Hematopoietic multipotent progenitor cell treated with erythropoietin and hydrocortisone succinate and interleukin-3 and kit ligand, for 4 days (in vitro differentiated cells): ENCODE measurements around the gene RINL.

Experiments used
- DNase-seq: peaks from one replicate; pipeline ENCODE4 v3.0.0-alpha.2; 2015

The RINL gene

DNA sequence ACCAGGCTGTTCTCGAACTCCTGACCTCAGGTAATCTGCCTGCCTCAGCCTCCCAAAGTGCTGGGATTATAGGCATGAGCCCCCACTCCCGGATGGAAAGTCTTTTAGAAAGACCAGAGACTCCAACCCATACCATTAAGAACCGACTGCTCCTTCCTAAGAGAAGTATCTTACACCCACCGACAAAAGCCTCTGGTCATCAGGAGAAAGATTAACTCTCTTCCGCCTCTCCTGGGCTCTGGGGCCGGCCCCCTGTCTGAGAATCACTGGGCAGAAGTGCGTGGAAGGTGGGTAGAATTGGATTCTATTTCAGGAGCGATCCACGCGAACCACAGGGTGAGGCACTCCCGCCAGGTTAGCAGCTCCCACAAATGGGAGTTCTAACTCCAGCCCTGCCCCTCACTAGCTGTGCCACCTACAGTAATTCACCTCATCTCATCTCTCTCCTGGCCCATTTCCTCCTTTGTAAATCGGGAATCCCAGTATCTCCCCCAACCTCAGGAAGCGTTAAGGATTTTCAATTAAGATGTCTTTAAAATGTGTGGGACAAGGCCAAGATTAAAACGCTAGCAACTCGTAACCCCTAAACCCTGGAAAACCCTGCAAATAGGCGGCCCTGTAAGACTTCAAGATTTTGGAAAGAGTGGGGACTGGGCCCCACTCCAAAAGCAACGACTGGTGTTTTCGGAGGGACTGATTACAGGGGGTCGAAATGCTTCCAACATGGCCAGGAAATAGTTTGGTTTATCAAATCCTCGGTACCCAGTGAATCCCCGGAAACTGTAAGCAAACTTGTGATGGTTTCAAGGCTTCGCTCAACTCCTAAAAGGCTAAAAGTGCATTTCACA is 29.6 kb downstream of the RINL start:
- DNase-seq = no peak

GRCh38 chr19:38846097-38846496 is 32.0 kb downstream of the RINL start:
- no peak for DNase-seq

- DNase-seq = no peak
These were observed 32.6 kb downstream of the RINL start for GRCh38 chr19:38845374-38846024.

- DNase-seq = no peak
These were observed 33.9 kb downstream of the RINL start for GRCh38 chr19:38844093-38844686.

GRCh38 chr19:38843175-38843758 is 34.8 kb downstream of the RINL start:
- DNase-seq = peak; percentile 2

DNA sequence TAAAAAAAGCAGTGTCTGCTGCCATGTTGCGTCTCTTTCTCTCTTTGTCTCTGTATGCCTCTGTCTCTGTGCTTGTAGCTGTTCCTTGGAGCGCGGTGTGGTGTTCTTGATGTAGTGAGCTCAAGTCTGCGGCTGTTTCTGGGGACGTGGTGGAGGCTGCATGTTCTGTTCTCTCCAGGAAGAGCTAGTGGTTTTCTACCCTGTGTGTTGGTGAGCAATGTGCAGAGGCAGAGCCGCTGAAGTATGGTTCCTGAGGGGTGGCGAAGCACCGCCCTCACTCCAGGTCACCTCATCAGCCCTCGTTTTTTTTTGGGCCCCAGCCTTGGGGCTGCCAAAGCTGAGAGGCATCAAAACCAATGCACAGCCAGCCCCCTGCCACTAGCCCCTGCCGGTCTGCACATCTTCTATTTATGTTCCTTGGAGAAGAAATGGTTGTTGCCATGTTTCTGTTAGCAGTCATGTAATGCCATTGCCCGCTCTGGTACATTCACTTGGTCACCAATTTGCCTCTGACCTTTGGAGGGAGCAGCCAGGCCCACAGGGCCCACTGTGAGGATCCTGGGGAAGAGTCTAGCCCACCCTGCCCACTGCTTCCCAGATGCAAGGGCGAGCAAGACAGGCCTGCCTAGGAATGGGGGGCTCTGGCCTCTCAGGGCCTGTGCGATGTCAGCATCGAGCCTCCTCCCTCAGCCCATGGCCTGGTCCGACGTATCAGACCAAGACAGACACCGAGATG is 35.5 kb downstream of the RINL start:
- DNase-seq = no peak

GRCh38 chr19:38841787-38842438 is 36.2 kb downstream of the RINL start:
- DNase-seq = no peak

DNA sequence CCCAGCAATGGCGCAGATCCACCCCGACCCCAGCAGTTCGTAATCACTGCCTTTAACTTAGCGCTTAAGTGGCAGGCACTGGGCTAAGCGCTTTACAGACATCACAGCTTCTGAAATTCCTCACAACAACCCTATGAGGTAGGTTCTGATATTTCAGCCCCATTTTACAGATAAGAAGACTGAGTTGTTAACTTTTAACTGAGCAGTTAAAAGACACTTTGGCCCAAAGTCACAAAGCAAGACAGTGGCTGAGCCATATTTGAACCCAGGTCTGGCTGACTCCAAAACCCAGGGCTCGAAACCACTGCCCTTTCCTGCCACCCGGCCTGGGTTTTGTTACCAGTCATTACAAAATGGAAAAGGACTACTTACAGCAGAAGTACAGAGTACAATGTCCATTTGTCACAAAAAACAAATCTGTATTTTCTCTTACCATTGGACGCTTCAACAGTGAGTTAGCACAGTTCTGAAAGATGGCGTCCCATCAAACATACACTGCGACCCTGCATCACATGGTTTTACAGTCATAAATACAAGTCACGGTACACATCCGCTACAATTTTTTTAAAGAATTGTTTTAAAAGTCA is 36.8 kb downstream of the RINL start:
- no peak for DNase-seq

DNA sequence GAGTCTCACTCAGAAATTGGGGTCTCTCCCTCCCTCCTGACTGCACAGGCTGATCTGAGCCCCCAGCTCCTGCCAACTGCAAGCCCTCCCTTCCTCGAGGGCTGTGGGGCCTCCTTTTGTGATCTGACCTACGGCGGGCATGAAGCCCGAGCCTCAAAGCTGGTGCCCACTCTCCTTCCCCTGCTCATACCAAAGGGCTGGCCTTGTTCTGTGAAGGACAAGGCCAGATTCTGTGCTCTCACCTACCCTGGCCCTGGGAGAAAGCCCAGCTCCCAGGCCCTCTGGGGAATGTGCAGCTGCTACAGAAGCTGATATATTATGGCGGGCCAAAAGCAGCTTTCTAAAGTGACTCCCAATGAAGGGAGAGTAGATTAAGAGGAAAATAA is 37.5 kb downstream of the RINL start:
- no peak for DNase-seq

DNA sequence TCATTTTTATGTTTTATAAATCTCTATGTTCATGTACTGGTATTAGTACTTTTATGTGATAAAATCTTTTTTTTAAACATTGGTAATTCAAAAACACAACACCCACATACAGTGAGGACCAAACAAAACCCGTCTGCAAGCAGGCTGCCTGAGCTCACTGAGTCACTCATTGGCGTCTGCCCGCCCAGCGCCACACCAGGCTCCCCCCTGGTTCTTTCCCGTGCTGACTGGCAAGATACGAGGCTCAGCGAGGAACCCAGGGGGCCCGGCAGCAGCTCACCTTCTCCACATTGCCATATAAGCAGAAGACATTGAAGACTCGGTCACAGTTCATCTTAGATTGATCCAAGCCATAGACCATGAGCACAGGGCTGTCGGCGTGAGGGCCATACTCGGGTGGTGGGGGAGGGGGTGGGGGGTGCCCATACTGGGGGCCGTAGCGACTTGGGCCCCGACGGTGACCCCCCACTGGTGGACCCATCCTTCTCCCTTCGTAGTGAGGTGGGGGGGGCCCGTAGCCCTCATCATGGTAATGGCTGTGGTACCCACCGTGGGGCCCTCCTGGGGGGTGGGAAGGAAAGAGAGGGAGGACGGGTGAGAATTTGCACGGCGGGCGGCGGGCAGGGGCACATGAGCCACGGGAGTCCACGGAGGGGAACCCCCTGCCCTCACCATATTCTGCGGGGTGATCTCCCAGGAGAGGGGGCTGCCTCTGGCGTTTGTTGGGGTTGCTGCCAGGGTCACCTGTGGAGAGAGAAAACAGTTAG is 38.1 kb downstream of the RINL start:
- no peak for DNase-seq

DNA sequence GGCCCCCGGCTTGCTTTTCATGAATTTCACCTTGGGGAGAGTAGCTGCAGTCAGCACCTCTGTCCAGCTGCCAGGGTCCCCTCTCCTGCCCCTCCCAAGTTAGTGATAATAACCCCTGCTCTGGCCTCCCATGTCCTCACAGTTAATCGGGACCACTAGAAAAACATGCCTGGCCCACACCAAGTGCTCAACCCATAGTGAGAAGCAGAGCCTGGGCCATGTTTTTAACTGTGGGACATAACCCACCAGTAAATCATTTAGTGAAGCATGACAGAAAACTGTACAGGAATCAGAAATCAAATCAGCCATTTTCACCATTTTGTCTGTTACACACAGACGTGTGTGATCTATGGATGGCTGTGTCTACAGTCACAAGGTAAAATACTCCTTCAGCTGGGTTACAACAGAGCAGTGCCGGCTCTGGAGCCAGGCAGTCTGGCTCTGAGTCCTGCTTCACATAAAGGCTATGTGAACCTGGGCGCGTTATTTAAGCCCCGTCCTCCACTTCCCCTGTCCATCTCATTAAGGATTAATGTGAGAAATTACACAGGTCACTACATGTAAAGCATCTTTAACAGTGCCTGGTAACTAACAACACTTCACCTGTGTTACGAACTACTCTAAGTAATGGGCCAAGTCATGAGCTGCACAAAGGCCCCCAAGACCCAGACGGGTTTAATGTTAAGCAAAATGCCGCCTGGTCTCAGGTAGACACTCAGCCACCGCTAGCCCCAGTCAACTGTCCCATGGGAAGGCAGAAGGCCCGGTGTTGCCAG is 38.9 kb downstream of the RINL start:
- DNase-seq = no peak

DNA sequence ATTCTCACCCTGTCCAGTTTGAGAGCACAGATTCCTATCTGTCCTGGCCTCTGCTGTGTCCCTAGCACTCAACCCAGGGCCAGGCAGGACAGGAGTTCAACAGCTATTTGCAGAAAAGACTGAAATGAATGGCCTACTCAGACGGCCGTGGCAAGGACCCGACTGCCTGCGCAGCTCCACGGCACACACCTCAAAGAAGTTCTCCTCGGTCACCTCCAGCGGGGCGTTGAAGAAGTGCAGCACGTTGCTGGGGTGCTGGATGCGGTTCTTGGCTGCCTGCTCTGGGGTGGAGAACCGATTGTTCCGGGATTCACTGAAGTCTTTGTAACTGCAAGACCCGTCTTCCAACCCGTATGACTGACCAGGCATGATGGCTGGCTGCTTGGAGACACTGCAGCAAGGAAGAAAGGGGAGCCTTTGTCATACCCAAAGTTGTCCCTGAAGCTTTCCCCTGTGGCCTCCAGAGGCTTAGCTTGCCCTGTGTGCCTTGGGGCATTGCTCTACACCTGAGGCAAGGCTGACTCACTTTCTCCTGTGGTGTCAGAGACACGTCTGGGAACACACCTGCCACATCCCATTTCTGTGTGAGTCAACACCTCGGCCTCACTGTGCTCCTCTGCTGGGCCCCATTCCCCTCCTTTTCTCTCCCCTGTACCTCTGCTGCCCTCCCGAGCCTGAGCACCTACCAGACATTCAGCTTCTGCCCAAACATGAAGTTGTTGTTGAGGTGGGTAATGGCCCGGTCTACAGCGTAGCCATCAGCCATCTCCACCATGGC is 39.7 kb downstream of the RINL start:
- no peak for DNase-seq

DNA sequence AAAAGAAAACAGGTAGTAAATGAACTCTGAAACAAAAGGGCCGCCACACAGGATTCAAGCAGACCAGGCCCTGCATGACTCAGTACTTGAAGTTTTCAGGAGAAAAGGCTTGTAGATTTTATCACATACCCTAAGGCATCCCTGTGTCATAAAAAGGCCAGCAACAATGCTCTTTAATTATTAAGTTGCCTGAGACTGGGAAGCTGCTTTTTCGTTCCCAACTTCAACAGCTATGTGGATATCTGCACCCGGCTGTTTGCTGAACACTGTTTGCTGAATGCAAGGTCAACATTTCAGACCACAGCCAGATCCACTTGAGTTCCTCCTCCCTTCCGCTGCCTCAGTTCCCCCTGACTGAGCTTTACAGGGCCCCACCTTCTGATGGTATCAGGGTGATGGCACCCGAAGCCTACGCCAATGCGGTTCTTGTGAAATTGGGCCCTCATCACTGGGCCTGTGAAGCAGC is 40.4 kb downstream of the RINL start:
- DNase-seq = no peak

DNA sequence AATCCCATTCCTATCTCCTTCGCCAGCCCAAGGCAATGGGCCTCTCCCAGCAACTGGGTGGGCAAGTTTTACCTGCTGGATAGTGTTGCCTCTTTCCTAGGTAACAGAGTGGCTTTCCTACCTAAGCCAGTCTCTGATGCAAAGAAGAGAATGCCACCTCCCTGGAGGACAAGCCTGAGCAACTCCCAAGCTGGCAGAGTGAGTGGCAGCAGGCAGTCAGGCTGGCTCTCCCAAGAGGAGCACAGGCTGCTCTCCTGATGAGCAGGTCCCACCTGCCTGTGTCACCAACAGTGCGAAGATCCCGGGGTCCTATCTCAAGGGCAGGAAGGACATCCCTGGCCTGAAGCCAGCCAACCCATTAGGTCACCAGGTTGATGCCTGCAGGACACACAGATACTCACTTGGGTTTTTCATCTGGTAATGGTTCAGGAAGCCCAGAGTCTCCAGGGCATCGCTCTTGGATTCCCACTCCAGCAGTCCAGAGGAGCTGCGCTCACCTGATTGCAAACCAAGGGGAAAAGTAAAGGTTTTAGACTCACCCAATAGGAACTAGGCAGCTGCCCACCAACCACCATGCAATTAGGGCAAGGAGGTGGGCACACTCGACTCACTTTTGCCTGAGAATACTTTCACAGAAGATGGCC is 41.0 kb downstream of the RINL start:
- no peak for DNase-seq

DNA sequence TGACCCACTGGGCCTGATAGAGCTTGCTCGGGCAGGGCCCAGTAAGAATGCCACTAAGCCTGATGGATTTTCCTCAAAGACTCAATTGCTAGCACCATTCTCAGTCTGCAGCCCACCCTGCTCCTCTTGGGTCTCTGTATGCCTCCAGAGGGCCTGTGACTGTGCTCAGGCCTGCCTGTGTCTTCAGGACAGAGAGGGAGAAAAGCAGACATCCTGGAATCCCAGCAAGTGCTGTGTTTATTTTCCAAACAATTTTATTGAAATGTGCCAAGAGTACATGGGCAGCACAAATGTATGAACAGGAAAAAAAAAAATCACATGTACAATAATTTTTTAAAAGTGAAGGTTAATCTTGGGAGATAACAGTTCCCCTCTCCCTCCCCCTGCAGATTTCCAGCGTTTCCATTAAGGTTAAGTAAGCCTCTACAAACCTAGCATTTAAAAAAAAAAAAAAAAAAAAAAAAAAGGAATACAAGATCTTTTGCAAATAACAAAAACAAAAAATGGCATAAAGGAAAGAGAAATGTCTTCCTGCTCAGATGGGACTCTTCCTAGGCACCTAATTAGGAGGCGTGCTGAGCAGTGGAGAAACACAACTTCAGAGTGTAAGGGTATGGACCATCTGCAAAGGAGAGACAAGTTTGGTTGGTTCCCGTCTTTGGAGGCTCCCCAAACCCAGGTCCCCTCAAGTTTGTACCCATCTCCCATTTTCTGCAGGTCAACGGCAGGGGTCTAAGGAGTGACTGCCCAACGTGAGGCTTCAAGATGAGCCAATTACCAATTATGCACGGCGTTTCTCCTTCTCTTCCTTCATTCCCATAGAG is 41.7 kb downstream of the RINL start:
- no peak for DNase-seq

DNA sequence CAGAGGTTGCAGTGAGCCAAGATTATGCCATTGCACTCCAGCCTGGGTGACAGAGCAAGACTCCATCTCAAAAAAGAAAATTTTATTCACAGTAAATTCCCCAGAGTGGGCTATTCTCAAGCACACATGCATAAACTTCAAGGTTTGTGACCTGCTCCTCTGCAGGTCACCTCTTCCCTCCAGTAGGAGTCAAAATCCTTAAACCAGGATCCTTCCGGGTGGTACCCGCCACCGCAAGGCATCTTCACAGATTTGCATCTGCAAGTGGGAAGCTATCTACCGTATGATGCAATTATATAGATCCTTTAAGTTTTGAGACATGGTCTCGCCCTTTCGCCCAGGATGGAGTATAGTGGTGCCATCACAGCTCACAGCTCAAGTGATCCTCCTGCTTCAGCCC is 43.5 kb downstream of the RINL start:
- no peak for DNase-seq

GRCh38 chr19:38834104-38834490 is 44.0 kb downstream of the RINL start:
- no peak for DNase-seq

GRCh38 chr19:38833092-38833425 is 45.0 kb downstream of the RINL start:
- no peak for DNase-seq
